A549 (cell line): ENCODE results near the gene DNAJA3.

Experiments
- CTCF ChIP-seq: fragments of >200 bp; sonication (Bioruptor Twin); formaldehyde crosslinking; IDR thresholded peaks from 3 replicates; pipeline ENCODE4 v1.5.1; 2016
- MAFK ChIP-seq: fragments of 450-650 bp; IDR thresholded peaks from 2 replicates; pipeline ENCODE4 v1.6.1; 2014; ENCODE audit not compliant: partially characterized antibody
- NFE2L2 ChIP-seq: fragments of 150-350 bp; conservative IDR thresholded peaks from 2 replicates; pipeline ENCODE4 v1.6.1; 2014; ENCODE audit warnings: low read length
- NPAS2 ChIP-seq: fragments of 250-450 bp; sonication (Bioruptor Pico); IDR thresholded peaks from 2 replicates; pipeline ENCODE4 v1.8.0; 2022; ENCODE audit warnings: mild to moderate bottlenecking, moderate library complexity, borderline replicate concordance
- POLR2A ChIP-seq: IDR thresholded peaks from 2 replicates; pipeline ENCODE4 v1.6.1; 2012; ENCODE audit warnings: mild to moderate bottlenecking, low read length
- REST ChIP-seq: fragments of 200-600 bp; sonication (generic); IDR thresholded peaks from 2 replicates; pipeline ENCODE4 v1.6.1; 2016; ENCODE audit warnings: antibody characterized with exemption, mild to moderate bottlenecking, moderate library complexity

GRCh38 chr16:4442371-4442770 is 16.7 kb downstream of the DNAJA3 start:
- TF ChIP-seq MAFK (no peak), CTCF (no peak), POLR2A (no peak), REST (no peak), NFE2L2 (no peak), NPAS2 (CRISPR knock-in tag) (no peak)
